Endometrial microvascular endothelial cells (primary cell): ENCODE measurements around the gene LMTK2. TPM values are rescaled to one million over a fixed set of nuclear protein-coding genes. Genes with fewer than 3 reads are reported as not detected.

Experiments used
- in situ Hi-C: cut with HindIII; loops from 2 replicates; pipeline ENCODE4 v1.10.0; 2017; ENCODE audit warnings: low sequenced_read_pairs, low pct_unique_long_range_greater_than_20kb; ENCODE audit errors: inconsistent ontology term
- total RNA-seq: library from RNA; depleted of rRNA; stranded (reverse); fragments of >200 nt; gene quantifications from one replicate; pipeline ENCODE4 v1.2.3, GENCODE V29; 2015; ENCODE audit errors: inconsistent ontology term

The LMTK2 gene
- total RNA-seq, 1 donor from 2014 or later: 11.1 TPM

DNA sequence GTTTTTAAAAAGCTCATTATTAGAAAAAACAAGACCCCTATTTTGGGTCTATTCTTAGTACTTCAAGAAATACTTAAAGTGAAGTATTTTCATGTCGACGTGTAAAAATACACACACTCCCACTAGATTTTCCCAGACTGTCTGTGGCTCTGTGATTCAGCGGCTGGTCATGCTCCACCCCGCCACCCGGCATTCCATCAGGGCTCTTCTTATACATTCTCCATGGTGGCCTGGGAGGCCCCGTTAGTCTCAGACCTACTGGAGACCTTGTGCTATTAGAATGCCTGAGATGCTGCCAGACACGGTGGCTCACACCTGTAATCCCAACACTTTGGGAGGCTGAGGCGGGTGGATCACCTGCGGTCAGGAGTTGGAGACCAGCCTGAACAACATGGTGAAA lies 132.3 kb downstream of the LMTK2 start:
- in situ Hi-C loops: no loop called here

DNA sequence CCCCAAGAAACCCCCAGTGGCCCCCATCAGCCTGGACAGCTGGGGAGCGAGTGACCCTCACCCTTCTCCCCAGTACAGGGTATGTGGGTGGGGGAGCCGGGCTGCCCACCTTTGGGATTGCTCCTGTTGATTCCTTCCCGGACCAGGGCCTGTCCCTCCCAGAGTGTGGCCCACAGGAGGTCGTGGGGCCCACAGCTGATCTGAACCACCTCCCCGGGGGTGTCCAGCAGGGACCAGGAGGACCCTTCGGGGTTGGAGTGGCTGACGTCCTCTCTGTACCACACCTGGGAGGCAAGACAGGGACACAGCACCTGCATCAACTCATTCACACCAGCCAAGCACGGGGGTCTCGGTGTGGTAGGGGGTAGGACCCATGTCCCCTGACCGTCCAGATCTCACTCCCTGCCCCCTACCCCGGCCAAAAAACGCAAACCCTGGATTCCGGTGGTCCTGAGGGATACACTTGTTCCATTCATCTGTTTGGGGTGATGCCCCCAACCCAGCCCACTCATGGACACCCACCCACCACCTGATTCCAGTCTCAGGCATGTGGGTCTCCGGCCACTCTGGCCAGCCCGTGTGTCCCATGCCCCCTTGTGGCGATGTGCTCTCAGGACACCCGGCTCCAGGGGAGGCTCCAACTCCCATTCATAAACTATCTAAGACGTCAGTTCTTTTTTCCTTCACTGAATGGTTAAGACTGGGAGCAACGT lies 134.5 kb downstream of the LMTK2 start:
- in situ Hi-C loops: no loop called here

DNA sequence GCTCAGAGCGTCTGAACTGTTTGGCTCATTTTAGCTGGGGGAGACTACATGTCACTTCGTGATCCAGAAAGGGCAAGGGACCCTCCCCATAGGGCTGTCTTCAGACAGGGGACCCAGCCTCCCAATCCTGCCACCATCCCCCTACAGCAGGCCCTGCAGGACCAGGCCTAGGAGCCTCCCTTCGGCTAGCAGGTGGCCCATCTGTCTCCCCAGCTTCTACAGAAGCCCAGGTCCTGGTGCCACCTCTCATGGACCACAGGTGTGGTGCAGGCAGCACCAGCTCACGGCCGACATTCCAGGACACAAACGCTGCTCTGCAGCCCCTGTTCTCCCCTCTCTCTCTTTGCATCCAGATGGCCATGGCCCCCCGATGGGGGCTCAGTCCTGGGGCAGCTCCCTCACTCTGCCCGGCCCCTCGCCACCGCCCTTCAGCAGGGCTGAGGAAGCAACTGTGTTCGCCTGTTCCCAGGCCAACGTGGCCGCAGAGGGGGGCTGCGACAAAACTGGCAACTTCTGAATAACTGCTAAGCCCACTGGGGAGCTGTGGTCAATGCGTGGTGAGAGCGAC lies 135.1 kb downstream of the LMTK2 start:
- in situ Hi-C loops: no loop called here

DNA sequence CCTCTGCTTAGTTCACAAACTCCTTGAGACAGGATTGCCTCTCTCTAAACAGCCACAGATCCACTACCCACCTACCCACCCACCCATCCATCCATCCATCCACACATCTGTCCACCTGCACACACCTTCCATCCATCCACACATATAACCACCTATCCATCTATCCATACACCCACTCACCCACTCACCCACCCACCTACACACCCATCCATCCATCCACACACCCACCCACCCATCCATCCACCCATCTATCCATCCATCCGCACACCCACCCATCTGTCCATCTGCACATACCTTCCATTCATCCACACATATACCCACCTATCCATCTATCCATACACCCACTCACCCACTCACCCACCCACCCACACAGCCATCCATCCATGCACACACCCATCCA lies 135.7 kb downstream of the LMTK2 start:
- in situ Hi-C loops: no loop called here

DNA sequence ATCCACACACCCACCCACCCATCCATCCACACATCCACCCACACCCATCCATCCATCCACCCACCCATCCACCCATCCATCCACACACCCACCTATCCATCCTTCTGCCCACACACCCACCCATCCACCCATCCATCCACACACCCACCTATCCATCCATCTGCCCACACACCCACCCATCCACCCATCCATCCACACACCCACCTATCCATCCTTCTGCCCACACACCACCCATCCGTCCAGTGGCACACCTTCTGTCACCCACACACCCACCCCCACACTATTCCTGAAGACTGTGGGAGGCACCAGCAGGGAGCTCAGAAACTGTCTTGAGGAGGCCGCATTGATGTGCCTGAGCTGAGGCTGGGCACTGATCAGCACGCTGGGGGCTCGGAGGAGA lies 136.3 kb downstream of the LMTK2 start:
- in situ Hi-C loops: no loop called here

DNA sequence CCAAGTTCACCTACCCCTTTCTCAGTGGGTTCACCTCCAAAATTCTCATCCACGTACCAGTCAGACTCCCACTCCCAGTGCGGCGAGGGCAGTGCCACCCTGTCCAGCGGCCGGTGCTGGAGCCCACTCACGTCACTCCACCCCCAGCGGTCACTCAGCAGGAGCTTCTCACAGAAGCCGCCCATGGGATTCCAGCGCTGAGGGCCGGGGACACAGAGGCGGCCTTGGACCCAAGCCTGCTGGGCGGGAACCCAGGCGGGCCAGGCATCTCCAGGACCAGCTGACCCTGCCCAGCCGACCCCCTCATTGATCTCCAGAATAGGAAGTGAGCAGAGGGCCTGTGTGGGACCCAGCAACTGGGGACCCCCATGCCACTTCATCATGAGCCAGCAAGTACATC lies 138.2 kb downstream of the LMTK2 start:
- in situ Hi-C loops: no loop called here

DNA sequence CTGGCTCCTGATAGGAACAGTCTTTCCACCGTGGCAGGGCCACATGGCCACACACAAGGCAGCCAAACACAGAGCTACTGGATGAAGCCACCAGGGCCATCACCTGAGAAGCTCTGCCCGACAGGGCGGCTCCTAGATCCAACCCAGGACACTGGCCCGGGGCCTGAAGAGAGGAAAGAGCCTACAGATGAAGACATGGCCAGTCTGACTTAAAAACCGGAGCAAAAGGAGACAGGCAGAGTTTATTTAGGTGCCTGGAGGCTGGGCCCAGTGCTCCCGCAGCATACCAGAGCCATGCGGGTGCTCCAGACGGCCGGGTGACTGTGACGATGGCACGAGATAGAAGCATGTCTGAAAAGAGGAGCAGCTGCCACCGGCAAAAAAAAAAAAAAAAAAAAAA lies 141.5 kb downstream of the LMTK2 start:
- in situ Hi-C loops: no loop called here

DNA sequence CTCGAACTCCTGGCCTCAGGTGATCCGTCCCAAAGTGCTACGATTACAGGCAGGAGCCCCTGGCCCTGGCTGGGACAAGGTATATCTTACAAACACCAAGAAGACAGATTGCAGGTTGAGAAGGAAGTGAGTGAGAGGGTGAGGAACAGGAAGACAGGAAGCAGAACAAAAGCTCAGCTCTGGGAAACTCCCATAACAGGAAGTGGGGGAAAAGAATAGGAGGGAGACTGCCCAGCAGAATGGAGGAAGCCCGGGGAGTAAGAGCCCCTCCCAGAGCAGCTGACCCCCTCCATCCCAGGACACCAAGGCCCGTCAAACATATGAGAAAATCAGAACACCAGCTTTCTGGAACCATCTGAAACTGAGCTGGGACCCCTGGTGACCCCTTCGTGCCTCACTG lies 142.4 kb downstream of the LMTK2 start:
- in situ Hi-C loops: no loop called here

DNA sequence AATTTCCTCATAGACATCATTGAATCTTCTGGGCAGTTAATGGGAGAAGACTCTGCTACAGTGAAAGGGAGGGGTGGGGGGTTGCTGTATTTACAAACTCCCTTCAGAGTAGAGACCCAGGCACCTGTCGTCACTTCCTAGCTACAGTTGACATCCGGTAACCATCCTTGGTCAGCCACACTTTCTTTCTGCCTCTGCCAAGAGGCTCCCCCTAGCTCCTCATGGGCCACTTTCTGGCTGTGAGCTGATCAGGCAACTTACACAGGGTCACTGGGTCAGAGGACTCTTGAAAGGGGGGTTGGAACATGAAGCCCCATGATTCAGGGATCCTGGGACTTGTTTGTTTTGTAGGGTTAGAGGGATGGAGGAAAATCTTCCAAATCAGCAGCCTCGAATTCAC lies 144.1 kb downstream of the LMTK2 start:
- in situ Hi-C loops: no loop called here

DNA sequence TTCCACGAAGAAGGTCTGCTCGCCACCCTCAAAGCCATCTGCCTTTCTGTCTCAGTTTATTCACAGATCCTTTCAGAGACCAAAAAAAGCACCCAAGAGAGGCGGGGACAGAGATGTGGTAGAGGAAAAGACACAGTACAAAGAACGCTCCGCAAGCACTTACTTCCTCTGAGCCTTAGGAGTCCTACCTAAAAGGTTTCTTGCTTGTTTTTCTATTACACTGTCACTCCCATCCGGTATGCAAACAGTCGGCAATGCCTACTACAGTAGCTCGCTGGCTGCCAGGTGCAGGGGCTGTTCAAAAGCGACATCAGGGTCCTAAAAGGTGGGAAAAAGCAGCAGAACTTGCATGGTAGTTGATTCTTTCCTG lies 144.6 kb downstream of the LMTK2 start:
- in situ Hi-C loops: no loop called here

DNA sequence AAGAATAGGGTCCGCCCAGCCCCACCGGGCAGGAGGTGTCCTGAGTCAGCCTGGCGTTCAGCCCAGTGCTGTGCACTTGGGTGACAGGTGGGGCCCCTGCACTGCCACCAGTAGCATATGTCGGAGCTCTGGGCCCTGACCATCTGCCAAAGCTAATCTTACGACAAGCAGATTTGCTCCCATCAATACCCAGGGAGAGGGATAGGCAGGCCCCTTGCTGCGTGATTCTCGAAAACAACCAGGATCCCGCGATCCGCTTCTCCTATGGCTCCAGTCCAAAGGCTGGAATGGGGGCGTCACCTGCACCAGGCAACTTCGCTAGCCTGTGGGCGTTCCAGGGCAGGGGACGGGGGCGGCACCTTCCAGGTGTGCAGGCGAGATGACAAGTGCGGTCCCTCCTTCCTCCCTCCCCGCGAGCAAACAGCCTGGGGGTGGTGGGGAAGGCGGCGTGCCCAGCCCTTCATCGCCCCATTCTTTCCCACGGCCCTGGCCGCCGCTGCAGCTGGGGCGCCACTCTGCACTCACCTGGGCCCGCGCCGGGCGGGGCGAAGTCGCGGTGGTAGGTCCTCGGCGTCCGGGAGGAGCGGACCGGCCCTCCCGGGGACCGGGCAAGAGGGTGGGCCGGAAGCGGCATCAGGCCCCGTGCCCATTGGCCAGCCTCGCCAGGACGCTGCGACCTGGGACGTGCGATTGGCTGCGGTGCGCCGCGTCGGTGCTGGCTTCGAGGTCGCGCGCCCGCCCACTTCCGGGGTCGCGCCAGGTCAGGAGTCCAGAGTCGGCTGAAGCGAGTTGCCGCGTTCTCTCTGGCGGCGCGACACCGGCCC lies 145.2 kb downstream of the LMTK2 start, which contains the start of gene TECPR1:
TECPR1 (minus strand) TSS at position 632 of the 824 bp plus-strand sequence. CDS start 6,086 bp downstream, outside the sequence.
- in situ Hi-C loops: no loop called here

DNA sequence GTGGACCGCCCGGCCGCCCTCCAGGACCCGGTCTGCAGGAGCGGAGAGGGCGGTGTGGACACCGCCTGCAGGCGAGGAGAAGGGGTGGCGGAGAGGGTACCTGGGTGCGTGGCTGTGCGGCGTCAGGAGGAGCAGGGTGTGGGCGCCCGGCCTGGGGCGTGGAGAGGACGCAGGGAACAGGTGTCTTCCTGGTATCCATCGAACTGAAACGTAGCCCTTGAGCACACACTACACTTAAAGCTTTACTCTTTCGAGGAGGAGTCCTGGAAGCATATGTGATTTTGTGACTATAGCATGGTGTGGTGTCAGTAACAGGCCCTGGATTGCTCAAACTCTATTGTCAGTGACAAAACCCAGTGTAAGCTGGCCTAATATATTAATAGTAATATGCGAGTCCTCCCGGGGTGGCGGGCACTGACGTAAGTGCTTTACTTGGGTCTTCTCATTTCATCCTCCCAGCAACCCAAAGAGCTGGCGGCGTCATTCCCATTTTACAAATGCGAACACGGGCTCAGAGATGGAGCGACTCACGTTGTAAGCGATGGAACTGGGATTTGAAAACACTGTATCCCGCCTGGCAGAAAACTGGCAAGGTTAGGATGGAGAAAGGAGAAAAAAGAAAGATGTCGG lies 145.9 kb downstream of the LMTK2 start:
- in situ Hi-C loops: no loop called here

DNA sequence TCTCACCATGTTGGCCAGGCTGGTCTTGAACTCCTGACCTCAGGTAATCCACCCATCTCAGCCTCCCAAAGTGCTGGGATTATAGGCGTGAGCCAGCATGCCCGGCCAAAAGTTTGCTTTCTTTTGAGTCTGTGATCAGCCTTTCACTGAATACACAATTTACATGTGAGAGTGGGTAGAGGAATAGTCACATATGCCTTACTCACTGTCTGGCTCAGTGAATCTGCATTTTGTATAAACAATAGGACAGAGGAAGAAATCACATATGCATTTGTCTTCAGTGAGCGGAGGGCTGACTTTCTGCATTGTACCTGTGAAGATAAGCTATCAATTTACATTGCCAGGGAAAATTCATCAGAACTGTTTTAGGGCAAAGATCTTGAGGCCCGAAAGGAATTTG lies 147.9 kb downstream of the LMTK2 start:
- in situ Hi-C loops: no loop called here

DNA sequence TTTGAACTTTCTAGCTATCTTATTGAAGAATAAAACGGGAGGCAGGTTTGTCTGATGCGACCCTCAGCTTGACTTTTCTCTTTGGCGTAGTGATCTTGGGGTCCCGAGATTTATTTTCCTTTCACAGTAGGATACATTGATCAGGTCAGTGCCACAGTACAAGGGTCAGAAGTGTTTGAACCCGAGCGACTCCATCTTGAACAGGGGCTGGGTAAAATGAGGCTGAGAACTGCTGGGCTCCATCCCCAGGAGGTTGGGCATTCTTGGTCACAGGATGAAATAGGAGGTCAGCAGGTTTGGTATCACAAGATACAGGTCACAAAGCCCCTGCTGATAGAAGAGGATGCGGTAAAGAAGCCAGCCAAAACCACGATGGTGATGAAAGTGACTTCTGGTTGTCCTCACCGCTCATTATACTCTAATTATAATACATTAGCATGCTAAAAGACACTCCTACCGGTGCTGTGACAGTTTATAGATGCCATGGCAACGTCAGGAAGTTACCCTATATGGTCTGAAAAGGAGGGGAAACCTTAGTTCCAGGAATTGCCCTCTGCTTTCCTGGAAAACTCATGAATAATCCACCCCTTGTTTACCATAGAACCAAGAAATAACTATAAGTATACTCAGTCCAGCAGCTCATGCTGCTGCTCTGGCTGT lies 148.4 kb downstream of the LMTK2 start:
- in situ Hi-C loops: no loop called here

DNA sequence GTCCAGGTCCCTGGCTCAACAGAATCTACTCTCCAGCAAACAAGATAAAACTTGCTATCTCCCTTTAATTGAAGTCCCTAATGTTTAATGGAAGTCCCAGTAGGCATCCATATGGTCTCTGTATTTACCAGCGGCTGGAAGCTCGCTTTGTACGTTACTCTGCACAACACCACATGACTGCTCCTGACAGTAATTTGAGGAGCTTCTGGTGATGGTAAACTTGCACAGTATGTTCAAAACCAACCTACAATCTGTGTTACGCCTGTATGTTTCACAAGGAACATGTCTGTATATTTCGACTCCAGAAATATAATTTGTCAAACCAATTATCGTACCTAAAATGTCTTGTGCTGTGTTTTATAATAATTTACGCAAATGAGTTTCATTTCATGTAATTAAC lies 149.8 kb downstream of the LMTK2 start:
- in situ Hi-C loops: no loop called here

DNA sequence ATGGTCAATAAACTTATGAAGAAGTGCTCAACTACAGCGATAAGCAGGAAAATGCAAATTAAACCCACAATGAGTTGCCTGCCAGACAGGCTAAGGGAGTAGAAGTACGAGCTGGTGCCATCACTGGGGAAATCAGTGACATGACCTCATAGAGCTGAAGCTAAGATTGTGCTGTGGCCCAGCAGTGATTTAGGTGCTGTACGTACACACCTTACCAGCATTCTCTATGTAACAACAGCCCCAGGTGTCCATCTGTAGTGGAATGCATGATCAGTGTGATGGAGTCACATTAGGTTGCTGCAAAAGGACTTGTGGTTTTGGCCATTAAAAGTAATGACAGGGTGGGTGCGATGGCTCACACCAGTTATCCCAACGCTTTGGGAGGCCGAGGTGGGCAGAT lies 151.0 kb downstream of the LMTK2 start:
- in situ Hi-C loops: no loop called here
